KMS-11 (cell line): ENCODE measurements around the gene IMPACT.
A peak's percentile ranks its signal among the peaks of the same experiment; 100 is the strongest.

Experiments
- H2AFZ ChIP-seq: fragments of 200-600 bp; sonication (generic); 2 replicates; pipeline ENCODE4 v1.6.1; 2016; ENCODE audit warnings: antibody characterized with exemption, mixed run types, low read depth
- H3K27ac ChIP-seq: fragments of 200-600 bp; sonication (generic); 2 replicates; pipeline ENCODE4 v1.6.1; 2016; ENCODE audit warnings: mild to moderate bottlenecking, mixed run types
- H3K27me3 ChIP-seq: fragments of 200-600 bp; sonication (generic); 2 replicates; pipeline ENCODE4 v1.6.1; 2017; ENCODE audit warnings: mild to moderate bottlenecking, low read depth, mixed run types, moderate library complexity; ENCODE audit not compliant: insufficient read depth
- H3K36me3 ChIP-seq: fragments of 200-600 bp; sonication (generic); 2 replicates; pipeline ENCODE4 v1.6.1; 2017; ENCODE audit warnings: mild to moderate bottlenecking, mixed run types; ENCODE audit not compliant: insufficient read depth
- H3K4me1 ChIP-seq: fragments of 200-600 bp; sonication (generic); 2 replicates; pipeline ENCODE4 v1.6.1; 2016; ENCODE audit warnings: mild to moderate bottlenecking, low read depth, mixed run types; ENCODE audit not compliant: poor library complexity, severe bottlenecking
- H3K4me2 ChIP-seq: fragments of 200-600 bp; sonication (generic); 2 replicates; pipeline ENCODE4 v1.7.0; 2016; ENCODE audit warnings: mild to moderate bottlenecking, mixed run types
- H3K4me3 ChIP-seq: fragments of 200-600 bp; sonication (generic); IDR thresholded peaks from 2 replicates; pipeline ENCODE4 v1.6.1; 2017; ENCODE audit warnings: low read depth, low read length, mixed read lengths; ENCODE audit not compliant: insufficient read depth
- H3K79me2 ChIP-seq: fragments of 200-600 bp; sonication (generic); 2 replicates; pipeline ENCODE4 v1.6.1; 2016; ENCODE audit warnings: low read depth, mixed run types; ENCODE audit not compliant: insufficient read depth
- H3K9ac ChIP-seq: fragments of 200-600 bp; sonication (generic); 2 replicates; pipeline ENCODE4 v1.6.1; 2016; ENCODE audit warnings: mild to moderate bottlenecking, mixed run types
- H4K20me1 ChIP-seq: fragments of 200-600 bp; sonication (generic); 2 replicates; pipeline ENCODE4 v1.6.1; 2016; ENCODE audit warnings: mild to moderate bottlenecking, mixed run types; ENCODE audit not compliant: insufficient read depth
- TF ChIP-seq, protein P1 (sequence below): fragments of 200-600 bp; sonication (generic); conservative IDR thresholded peaks from 2 replicates; pipeline ENCODE4 v1.6.1; 2017; ENCODE audit warnings: low read depth, mild to moderate bottlenecking, antibody characterized with exemption, low read length, moderate library complexity, mixed read lengths

Gene IMPACT

DNA sequence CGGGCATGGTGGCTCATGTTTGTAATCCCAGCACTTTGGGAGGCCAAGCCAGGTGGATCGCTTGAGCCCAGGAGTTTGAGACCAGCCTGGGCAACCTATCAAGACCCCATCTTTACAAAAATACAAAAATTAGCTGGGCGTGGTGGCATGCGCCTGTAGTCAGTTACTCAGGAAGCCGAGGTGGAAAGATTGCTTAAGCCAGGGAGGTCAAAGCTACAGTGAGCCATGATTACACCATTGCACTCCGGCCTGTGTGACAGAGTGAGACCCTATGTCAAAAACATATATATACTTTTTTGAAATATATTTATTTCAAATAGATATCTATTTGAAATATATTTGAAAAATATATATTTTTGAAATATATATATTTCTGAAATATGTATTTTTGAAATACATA, 39.8 kb upstream of the IMPACT start:
- TF ChIP-seq, protein P1, sequence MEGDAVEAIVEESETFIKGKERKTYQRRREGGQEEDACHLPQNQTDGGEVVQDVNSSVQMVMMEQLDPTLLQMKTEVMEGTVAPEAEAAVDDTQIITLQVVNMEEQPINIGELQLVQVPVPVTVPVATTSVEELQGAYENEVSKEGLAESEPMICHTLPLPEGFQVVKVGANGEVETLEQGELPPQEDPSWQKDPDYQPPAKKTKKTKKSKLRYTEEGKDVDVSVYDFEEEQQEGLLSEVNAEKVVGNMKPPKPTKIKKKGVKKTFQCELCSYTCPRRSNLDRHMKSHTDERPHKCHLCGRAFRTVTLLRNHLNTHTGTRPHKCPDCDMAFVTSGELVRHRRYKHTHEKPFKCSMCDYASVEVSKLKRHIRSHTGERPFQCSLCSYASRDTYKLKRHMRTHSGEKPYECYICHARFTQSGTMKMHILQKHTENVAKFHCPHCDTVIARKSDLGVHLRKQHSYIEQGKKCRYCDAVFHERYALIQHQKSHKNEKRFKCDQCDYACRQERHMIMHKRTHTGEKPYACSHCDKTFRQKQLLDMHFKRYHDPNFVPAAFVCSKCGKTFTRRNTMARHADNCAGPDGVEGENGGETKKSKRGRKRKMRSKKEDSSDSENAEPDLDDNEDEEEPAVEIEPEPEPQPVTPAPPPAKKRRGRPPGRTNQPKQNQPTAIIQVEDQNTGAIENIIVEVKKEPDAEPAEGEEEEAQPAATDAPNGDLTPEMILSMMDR = no peak

DNA sequence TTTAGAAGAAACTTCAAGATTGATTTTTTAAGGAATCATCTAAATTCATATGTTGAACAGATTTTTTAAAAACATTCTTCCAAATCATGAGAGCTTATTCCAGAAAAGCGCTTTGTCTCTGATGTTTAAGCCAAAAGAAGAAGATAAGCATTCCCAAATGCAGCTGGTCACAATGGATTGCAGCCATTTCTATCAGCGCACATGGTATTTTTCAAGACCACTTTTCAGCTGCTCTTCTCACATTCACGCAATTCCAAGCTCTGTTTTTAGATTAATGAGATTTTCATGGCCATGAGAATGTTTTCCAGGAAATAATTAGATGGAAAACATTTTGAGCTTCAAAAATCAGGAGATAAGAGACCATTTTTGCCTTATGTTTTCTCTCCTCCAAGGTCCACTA, 37.5 kb upstream of the IMPACT start:
- Histone ChIP-seq H3K79me2 (peaks cover 4% of the 10 kb centered on the region; the same call in 1 of the 2 replicates), H3K27ac (no peak overlapping the region), H3K36me3 (no peaks in the 10 kb centered on the region)

More for the DNA sequence above, 39.8 kb upstream of the IMPACT start:
- H3K79me2 ChIP-seq = no peaks in the 10 kb centered on the region; the same call in 1 of the 2 replicates
- H3K4me3 ChIP-seq = no peak overlapping the region
- H3K9ac ChIP-seq = no peak overlapping the region
- no peaks in the 10 kb centered on the region for H3K36me3 ChIP-seq
- no peaks in the 10 kb centered on the region for H4K20me1 ChIP-seq
- H3K4me1 ChIP-seq = peaks cover 14% of the 10 kb centered on the region
- no peak overlapping the region for H2AFZ ChIP-seq
- peak overlapping the region; percentile 3; the same call in 1 of the 2 replicates for H3K27ac ChIP-seq
- no peaks in the 10 kb centered on the region for H3K27me3 ChIP-seq
- H3K4me2 ChIP-seq = no peak overlapping the region

DNA sequence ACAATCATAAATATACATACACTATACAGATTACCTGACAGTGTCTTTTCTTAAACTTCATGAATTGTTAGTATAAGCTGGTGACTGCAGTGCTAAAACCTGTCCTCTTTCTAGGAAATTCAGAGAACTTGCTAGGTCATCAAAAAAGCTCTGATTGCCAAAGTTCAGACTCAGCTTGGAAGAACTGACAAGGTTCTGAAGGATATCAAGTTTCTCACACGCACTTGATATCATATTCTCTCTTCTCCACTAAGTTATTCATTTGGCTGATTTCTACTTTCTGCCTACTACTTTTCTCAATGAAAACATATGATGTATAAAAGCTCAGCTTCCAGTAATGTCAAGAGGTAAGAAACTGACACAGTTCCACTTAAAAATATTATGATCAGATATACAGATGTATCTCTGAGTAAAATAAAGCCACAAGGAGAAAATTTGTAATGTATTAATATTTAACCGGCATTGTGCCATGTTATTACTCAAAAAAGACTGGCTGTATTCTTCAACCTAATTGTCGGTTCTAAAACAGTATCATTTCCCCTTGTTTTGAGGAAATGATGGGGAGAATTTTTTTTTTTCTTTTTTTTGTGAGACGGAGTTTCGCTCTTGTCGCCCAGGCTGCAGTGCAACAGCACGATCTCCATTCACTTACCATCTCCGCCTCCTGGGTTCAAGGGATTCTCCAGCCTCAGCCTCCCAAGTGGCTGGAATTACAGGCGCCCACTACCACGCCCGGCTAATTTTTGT, 31.2 kb upstream of the IMPACT start:
- no peaks in the 10 kb centered on the region for H3K27me3 ChIP-seq
- H3K36me3 ChIP-seq = no peaks in the 10 kb centered on the region
- no peak overlapping the region for H2AFZ ChIP-seq
- H3K4me3 ChIP-seq = no peak overlapping the region
- H3K4me2 ChIP-seq = peak overlapping the region; percentile 40
- TF ChIP-seq, protein P1 = no peak
- peak overlapping the region; percentile 7; the same call in 1 of the 2 replicates for H3K27ac ChIP-seq
- no peak overlapping the region for H3K9ac ChIP-seq
- peaks cover 39% of the 10 kb centered on the region for H3K4me1 ChIP-seq
- H3K79me2 ChIP-seq = peaks cover 29% of the 10 kb centered on the region; the same call in 1 of the 2 replicates
- H4K20me1 ChIP-seq = no peaks in the 10 kb centered on the region

More for the DNA sequence above, 37.5 kb upstream of the IMPACT start:
- Histone ChIP-seq H3K27me3 (no peaks in the 10 kb centered on the region), H3K9ac (no peak overlapping the region), H3K4me3 (no peak overlapping the region), H4K20me1 (no peaks in the 10 kb centered on the region), H2AFZ (no peak overlapping the region), H3K4me1 (peaks cover 12% of the 10 kb centered on the region), H3K4me2 (no peak overlapping the region)
- TF ChIP-seq, protein P1 = no peak

DNA sequence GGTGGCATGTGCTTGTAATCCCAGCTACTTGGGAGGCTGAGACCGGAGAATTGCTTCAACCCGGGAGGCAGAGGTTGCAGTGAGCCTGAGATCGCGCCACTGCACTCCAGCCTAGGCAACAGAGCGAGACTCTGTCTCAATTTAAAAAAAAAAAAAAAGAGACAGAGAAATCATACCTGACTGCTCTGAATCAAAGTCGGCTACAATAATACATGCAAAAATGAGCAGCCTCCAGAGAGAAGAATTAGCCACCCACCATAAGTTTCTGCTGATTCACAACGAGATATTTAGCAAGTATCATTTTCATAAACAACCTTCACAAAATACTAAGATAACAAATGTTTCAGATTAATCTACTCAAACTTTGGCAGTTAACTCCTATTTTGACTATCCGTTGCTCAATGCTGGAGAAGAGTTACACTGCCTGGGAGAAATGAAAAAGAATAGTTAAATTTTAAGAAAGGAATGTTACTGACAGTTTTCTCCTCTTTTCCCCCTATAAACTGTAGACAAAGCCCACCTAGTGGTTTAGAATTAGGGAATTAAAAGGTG, 30.3 kb upstream of the IMPACT start:
- Histone ChIP-seq H4K20me1 (no peaks in the 10 kb centered on the region), H3K36me3 (no peaks in the 10 kb centered on the region), H3K9ac (peak overlapping the region; percentile 96; the same call in 1 of the 2 replicates), H3K4me3 (no peak overlapping the region), H3K27ac (peak overlapping the region; percentile 86; the same call in 1 of the 2 replicates), H3K4me2 (peak overlapping the region; percentile 86), H2AFZ (no peak overlapping the region), H3K79me2 (peaks cover 29% of the 10 kb centered on the region; the same call in 1 of the 2 replicates), H3K27me3 (no peaks in the 10 kb centered on the region), H3K4me1 (peaks cover 39% of the 10 kb centered on the region)
- TF ChIP-seq, protein P1 = no peak
